ENCODE data around the gene TSC22D3.

The TSC22D3 gene

GRCh38 chrX:107741404-107741790 is 34.2 kb downstream of the TSC22D3 start:
- no peak for DNase-seq (ENCODE audit: low read depth)
- no peak overlapping the region for H3K4me3 ChIP-seq (ENCODE audit: low read depth, low read length)
- no peak for TF ChIP-seq CTCF (conservative IDR thresholded peaks at IDR 0.05; ENCODE audit: low read depth, low read length)

DNA sequence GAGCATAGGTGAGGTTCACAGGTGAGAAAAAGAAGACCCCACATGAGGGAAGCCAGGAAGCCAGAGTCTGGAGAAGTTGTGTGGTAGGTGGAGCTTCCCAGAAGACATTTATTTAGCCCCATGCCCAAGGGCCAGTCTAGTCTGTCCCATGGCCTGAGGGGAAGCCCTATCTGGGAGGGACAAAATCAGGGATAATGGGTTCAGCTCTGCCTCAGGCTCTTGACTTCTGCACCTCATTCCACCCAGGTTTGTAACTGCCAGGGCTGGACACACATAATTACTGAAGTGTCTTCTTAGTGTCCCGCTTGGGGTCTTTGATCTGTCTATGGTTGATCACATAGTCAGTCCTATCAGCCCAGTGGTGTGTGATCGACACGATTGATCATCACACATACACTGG is 36.0 kb downstream of the TSC22D3 start:
- no peak overlapping the region for H3K4me3 ChIP-seq (ENCODE audit: low read depth, low read length)
- no peak for DNase-seq (ENCODE audit: low read depth)
- no peak for TF ChIP-seq CTCF (conservative IDR thresholded peaks at IDR 0.05; ENCODE audit: low read depth, low read length)

DNA sequence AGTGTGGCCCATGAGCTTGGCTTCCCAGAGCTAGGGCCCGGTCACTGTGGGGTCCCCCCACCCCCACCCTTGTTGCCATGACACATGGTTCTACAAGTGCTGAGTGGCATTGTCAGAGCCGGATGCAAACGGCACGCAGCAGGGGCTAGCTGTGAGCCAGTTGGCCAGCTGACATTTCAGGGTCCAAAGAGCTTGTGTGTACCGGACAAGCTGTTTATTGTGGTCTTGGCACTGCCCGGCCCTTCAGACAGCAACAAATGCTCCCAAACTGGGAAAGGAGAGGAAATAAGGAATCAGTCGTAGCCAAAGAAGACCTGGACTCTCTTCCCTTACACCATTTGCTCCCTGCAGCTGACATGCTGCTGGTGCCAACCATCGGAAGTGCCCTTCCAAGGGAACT is 36.8 kb downstream of the TSC22D3 start:
- DNase-seq (ENCODE audit: low read depth), result no peak
- no peak overlapping the region for H3K4me3 ChIP-seq (ENCODE audit: low read depth, low read length)
- TF ChIP-seq CTCF (conservative IDR thresholded peaks at IDR 0.05; ENCODE audit: low read depth, low read length), result no peak

DNA sequence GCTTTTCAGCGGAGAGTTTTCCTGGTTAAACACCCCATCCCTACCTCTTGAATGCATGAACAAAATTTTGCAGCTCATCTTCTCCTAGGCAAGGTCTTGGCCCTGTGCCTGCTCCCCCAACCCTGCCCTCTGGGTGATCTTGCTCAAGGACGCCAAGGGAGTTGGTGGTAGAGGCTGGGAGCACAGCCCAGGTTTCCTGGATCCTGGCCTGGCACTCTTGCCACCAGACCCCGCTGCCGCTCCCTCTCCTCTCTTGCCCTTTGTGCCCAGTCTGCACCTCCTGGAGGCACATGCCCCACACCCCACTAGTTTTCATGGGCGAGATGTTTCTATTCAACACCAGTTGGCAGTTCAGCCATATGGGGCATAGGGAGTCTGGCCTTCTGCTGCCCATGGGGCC is 37.3 kb downstream of the TSC22D3 start:
- TF ChIP-seq CTCF (conservative IDR thresholded peaks at IDR 0.05; ENCODE audit: low read depth, low read length), result no peak
- no peak for DNase-seq (ENCODE audit: low read depth)
- H3K4me3 ChIP-seq (ENCODE audit: low read depth, low read length), result no peak overlapping the region

DNA sequence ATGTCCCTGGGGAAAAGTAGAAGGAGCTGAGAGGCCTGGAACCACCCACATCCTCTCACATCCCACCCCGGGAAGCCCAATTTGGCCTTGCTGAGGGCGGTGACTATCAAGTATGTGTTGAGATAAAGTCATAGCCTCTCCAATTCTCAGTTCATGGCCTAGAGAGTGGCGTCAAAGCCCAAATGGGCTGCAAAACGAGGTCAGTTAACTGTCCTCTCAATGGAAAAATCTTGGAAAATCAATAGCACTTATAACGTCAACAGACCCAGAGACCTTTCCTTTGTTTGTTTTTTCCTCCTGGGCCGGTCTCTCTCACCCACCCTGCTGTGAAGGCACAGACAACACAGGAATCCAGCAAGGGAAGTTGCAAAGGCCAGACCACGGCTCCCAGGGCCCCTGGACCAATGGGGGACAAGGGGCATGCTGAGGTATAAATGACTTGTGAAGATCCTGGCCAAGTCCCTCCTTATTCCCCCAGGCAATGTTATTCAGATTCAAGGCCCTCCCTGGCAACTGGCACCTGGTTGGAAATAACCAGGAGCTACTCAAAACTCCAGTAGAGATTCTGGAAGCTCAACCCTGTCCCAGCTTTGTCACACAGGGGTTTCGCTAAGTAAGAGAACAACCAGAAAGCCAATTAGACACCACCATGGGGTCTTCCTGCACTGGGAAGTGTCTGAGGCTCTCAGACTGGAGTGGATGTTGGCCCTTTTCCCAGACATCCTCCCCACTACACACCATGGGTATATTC is 38.6 kb downstream of the TSC22D3 start:
- H3K4me3 ChIP-seq (ENCODE audit: low read depth, low read length), result no peak overlapping the region
- TF ChIP-seq CTCF (conservative IDR thresholded peaks at IDR 0.05; ENCODE audit: low read depth, low read length), result no peak

GRCh38 chrX:107734646-107735045 is 40.9 kb downstream of the TSC22D3 start:
- no peak for DNase-seq (ENCODE audit: low read depth)
- TF ChIP-seq CTCF (conservative IDR thresholded peaks at IDR 0.05; ENCODE audit: low read depth, low read length), result no peak
- H3K4me3 ChIP-seq (ENCODE audit: low read depth, low read length), result no peak overlapping the region

More for the DNA sequence above, 38.6 kb downstream of the TSC22D3 start:
- DNase-seq (ENCODE audit: low read depth), result peak; percentile 64

DNA sequence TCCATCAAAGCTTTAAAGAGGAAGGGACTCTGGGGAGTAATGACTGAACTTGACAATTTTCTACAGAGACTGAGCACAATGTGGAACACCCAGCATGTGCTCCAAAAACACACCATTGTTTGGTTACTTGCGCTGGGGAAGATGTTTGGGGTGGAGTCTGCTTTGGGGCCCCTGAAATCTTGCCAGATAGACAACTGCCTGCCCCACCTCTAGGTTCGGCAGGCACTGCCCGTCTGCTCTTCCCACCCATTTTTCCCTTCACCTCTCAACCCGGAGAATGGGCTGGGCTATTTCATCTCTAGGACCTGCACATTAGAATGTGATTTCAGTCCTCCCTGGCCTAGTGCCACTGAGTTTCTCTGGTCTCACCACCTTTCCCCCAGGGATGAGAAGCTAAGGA is 41.9 kb downstream of the TSC22D3 start:
- DNase-seq (ENCODE audit: low read depth), result no peak
- TF ChIP-seq CTCF (conservative IDR thresholded peaks at IDR 0.05; ENCODE audit: low read depth, low read length), result no peak
- H3K4me3 ChIP-seq (ENCODE audit: low read depth, low read length), result no peak overlapping the region

All from choroid plexus epithelial cell (primary cell).